OCI-LY3 (cell line): ENCODE data around the gene MCC.
A peak's percentile ranks its signal among the peaks of the same experiment; 100 is the strongest.

Source experiments
- H2AFZ ChIP-seq: fragments of 200-600, 300-600 bp; shearing (Covaris generic); 2 replicates; pipeline ENCODE4 v1.6.0; 2014; ENCODE audit warnings: antibody characterized with exemption, low read depth, low read length
- H3K27ac ChIP-seq: fragments of 200-600, 300-600 bp; sonication (generic); 2 replicates; pipeline ENCODE4 v1.5.1; 2014; ENCODE audit warnings: mild to moderate bottlenecking, low read length, moderate library complexity, mixed read lengths
- H3K27me3 ChIP-seq: fragments of 200-600, 300-600 bp; sonication (generic); 2 replicates; pipeline ENCODE4 v1.6.1; 2014; ENCODE audit warnings: low read depth, low read length, mixed read lengths
- H3K36me3 ChIP-seq: fragments of 200-600, 300-600 bp; sonication (generic); replicated peaks from 2 replicates; pipeline ENCODE3; 2014; ENCODE audit warnings: low read depth, low read length, mixed read lengths
- H3K4me1 ChIP-seq: fragments of 300-600, 200-600 bp; sonication (generic); 2 replicates; pipeline ENCODE4 v1.6.1; 2014; ENCODE audit warnings: low read length, mixed read lengths
- H3K4me2 ChIP-seq: fragments of 200-600, 300-600 bp; sonication (generic); 2 replicates; pipeline ENCODE4 v1.6.1; 2014; ENCODE audit warnings: low read length, mixed read lengths
- H3K4me3 ChIP-seq: fragments of 300-600, 200-600 bp; sonication (generic); 2 replicates; pipeline ENCODE4 v1.5.1; 2014; ENCODE audit warnings: antibody characterized with exemption, mild to moderate bottlenecking, low read length, moderate library complexity
- H3K79me2 ChIP-seq: fragments of 300-600, 200-600 bp; shearing (Covaris generic); 2 replicates; pipeline ENCODE4 v1.6.1; 2014; ENCODE audit warnings: mild to moderate bottlenecking, low read length, mixed read lengths
- H3K9ac ChIP-seq: fragments of 300-600, 200-600 bp; shearing (Covaris generic); 2 replicates; pipeline ENCODE4 v1.6.0; 2014; ENCODE audit warnings: mild to moderate bottlenecking, low read length, moderate library complexity
- H3K9me3 ChIP-seq: fragments of 200-600, 300-600 bp; shearing (Covaris generic); 2 replicates; pipeline ENCODE4 v1.6.1; 2014; ENCODE audit warnings: low read length, mixed read lengths; ENCODE audit not compliant: insufficient read depth
- H4K20me1 ChIP-seq: fragments of 200-600, 300-600 bp; sonication (generic); 2 replicates; pipeline ENCODE4 v1.6.1; 2016; ENCODE audit warnings: low read length, mixed read lengths; ENCODE audit not compliant: insufficient read depth
- EZH2phosphoT487 ChIP-seq: fragments of 200-600 bp; shearing (Covaris generic); IDR thresholded peaks from 2 replicates; pipeline ENCODE4 v1.6.1; 2018; ENCODE audit warnings: antibody characterized with exemption, mixed run types, low read depth
- TF ChIP-seq, protein P1 (sequence below): fragments of 200-600, 300-600 bp; sonication (generic); IDR thresholded peaks from 2 replicates; pipeline ENCODE4 v1.5.1; 2014; ENCODE audit warnings: antibody characterized with exemption, low read length, low read depth

The MCC gene

DNA sequence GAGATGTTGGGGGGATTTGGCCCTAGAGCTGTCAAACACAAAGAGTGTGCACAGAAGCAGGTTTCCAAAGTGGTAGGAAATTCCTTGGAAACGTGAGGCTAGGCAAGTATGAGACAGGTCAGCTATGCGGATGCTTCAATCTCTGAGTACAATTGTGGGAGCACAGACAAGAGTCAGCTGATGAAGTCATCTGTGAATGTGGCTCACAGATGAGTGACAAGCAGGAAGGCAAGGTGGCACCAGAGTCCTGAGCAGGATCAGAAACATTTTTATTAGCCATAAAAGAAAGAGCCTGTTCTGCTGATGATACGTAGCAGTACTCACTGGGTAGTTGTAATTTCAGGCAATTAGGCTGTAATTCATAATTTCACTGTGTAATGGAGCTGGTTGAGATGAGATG, 394.7 kb downstream of the MCC start:
- no peaks in the 10 kb centered on the region for H3K27me3 ChIP-seq
- no peaks in the 10 kb centered on the region for H3K79me2 ChIP-seq
- no peak overlapping the region for H3K27ac ChIP-seq
- no peaks in the 10 kb centered on the region for H3K36me3 ChIP-seq
- no peaks in the 10 kb centered on the region for H3K9me3 ChIP-seq
- H3K4me3 ChIP-seq = no peak overlapping the region
- no peak overlapping the region for H2AFZ ChIP-seq
- H3K4me2 ChIP-seq = no peak overlapping the region
- H3K9ac ChIP-seq = no peak overlapping the region
- peaks cover 6% of the 10 kb centered on the region; the same call in 1 of the 2 replicates for H3K4me1 ChIP-seq
- TF ChIP-seq EZH2phosphoT487 = no peak
- TF ChIP-seq, protein P1, sequence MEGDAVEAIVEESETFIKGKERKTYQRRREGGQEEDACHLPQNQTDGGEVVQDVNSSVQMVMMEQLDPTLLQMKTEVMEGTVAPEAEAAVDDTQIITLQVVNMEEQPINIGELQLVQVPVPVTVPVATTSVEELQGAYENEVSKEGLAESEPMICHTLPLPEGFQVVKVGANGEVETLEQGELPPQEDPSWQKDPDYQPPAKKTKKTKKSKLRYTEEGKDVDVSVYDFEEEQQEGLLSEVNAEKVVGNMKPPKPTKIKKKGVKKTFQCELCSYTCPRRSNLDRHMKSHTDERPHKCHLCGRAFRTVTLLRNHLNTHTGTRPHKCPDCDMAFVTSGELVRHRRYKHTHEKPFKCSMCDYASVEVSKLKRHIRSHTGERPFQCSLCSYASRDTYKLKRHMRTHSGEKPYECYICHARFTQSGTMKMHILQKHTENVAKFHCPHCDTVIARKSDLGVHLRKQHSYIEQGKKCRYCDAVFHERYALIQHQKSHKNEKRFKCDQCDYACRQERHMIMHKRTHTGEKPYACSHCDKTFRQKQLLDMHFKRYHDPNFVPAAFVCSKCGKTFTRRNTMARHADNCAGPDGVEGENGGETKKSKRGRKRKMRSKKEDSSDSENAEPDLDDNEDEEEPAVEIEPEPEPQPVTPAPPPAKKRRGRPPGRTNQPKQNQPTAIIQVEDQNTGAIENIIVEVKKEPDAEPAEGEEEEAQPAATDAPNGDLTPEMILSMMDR = no peak
- no peaks in the 10 kb centered on the region for H4K20me1 ChIP-seq

DNA sequence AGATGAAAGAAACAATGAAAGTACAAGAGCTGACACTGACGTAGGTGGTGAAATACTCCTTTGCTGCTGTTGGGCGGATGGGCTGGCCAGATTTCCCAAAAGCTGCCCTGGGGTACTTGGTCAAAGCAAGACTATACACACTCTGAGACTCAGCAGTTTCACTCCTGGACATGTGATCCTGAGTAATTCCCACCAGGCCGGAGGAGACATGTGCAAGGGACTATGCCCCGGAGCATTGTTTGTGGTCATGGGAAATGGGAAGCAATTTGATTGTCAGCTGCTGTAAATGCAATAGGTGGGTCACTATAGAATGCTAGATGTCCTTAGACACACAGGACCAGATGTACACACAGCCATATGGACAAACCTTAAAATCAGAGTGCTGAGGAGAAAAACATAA, 395.6 kb downstream of the MCC start:
- Histone ChIP-seq H3K79me2 (no peaks in the 10 kb centered on the region), H3K4me1 (peaks cover 6% of the 10 kb centered on the region; the same call in 1 of the 2 replicates), H3K36me3 (no peaks in the 10 kb centered on the region), H3K9ac (no peak overlapping the region), H4K20me1 (no peaks in the 10 kb centered on the region), H3K9me3 (no peaks in the 10 kb centered on the region), H3K4me3 (no peak overlapping the region), H3K27me3 (no peaks in the 10 kb centered on the region), H3K27ac (no peak overlapping the region), H3K4me2 (no peak overlapping the region), H2AFZ (no peak overlapping the region)
- TF ChIP-seq, protein P1 = no peak
- TF ChIP-seq EZH2phosphoT487 = no peak

DNA sequence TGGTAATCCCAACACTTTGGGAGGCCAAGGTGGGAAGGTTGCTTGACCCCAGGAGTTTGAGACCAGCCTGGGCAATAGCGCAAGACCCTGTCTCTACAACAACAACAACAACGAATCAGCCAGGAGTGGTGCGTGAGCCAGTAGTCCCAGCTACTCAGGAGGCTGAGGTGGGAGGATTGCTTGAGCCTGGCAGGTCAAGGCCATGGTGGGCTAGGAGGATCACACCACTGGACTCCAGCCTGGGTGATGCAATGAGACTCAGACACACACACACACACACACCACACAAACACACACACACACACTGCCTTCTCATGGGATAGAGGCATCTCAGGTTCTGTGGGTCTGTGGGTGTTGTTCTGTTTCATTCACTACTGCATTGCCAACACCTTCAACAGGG, 396.6 kb downstream of the MCC start:
- H3K9ac ChIP-seq = no peak overlapping the region

DNA sequence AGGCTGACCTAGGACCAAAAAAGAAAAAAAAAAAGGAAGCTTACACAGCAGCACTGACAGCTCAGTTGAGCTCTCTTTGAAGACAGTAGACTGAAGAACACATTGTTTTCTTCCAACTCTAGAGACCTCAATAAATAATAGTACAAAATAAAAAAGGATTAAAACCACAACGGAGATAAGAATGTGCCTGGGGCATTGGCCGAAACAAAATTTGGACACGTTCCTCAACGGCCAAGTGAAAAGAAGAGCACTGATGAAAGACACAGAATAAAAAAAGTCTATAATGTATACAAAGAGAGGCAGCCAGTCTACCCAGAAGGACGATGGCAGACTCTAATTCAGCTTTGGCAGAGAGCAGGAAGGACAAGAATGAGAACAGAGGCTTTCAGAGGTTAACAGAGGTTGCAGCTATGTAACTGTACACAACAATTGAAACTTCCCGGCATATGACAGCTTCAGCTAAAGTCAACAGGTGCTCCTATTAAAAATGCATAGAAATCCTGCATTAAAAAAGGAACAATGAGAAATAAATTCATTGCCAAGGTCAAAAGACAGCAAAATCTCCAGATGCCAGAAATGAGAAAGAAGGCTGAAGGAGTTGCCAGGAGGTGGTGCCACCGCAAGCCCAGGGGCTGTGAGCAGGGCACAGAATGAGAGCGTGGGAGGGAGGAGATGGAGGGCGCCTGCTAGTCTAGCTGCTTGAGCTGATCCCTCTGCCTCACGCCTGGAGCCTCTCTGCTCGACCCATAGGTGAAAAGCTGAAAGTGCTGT, 397.7 kb downstream of the MCC start:
- H3K9me3 ChIP-seq = no peaks in the 10 kb centered on the region
- no peak overlapping the region for H3K4me2 ChIP-seq
- no peak overlapping the region for H2AFZ ChIP-seq
- no peak overlapping the region for H3K27ac ChIP-seq
- no peaks in the 10 kb centered on the region for H3K36me3 ChIP-seq
- H3K9ac ChIP-seq = no peak overlapping the region
- no peaks in the 10 kb centered on the region for H3K27me3 ChIP-seq
- no peak overlapping the region for H3K4me3 ChIP-seq
- H3K79me2 ChIP-seq = no peaks in the 10 kb centered on the region
- H4K20me1 ChIP-seq = no peaks in the 10 kb centered on the region
- peaks cover 6% of the 10 kb centered on the region; the same call in 1 of the 2 replicates for H3K4me1 ChIP-seq
- TF ChIP-seq, protein P1 = no peak
- TF ChIP-seq EZH2phosphoT487 = no peak

More for the DNA sequence above, 396.6 kb downstream of the MCC start:
- Histone ChIP-seq H3K4me1 (peaks cover 6% of the 10 kb centered on the region; the same call in 1 of the 2 replicates), H3K27me3 (no peaks in the 10 kb centered on the region), H3K4me2 (0 out of 2 replicates have a peak overlapping the region, but pooled peaks have one; percentile 20), H4K20me1 (no peaks in the 10 kb centered on the region), H3K4me3 (no peak overlapping the region), H2AFZ (no peak overlapping the region), H3K79me2 (no peaks in the 10 kb centered on the region), H3K27ac (no peak overlapping the region), H3K9me3 (no peaks in the 10 kb centered on the region), H3K36me3 (no peaks in the 10 kb centered on the region)
- no peak for TF ChIP-seq EZH2phosphoT487
- TF ChIP-seq, protein P1 = no peak
